HG03432 (cell line): ENCODE measurements around the gene NDST1.
A peak's percentile ranks its signal among the peaks of the same experiment; 100 is the strongest.
"Not testable (repeated sequence)": the region's sequence is repeated elsewhere in the genome, so short reads cannot be mapped to it uniquely, and the experiment has no call there.

ENCODE experiments used
- ATAC-seq: cut with Tn5 transposase; IDR thresholded peaks from one replicate; pipeline ENCODE4 v1.9.1; 2021; ENCODE audit warnings: mild to moderate bottlenecking, moderate library complexity; ENCODE audit not compliant: unreplicated experiment

NDST1 gene

DNA sequence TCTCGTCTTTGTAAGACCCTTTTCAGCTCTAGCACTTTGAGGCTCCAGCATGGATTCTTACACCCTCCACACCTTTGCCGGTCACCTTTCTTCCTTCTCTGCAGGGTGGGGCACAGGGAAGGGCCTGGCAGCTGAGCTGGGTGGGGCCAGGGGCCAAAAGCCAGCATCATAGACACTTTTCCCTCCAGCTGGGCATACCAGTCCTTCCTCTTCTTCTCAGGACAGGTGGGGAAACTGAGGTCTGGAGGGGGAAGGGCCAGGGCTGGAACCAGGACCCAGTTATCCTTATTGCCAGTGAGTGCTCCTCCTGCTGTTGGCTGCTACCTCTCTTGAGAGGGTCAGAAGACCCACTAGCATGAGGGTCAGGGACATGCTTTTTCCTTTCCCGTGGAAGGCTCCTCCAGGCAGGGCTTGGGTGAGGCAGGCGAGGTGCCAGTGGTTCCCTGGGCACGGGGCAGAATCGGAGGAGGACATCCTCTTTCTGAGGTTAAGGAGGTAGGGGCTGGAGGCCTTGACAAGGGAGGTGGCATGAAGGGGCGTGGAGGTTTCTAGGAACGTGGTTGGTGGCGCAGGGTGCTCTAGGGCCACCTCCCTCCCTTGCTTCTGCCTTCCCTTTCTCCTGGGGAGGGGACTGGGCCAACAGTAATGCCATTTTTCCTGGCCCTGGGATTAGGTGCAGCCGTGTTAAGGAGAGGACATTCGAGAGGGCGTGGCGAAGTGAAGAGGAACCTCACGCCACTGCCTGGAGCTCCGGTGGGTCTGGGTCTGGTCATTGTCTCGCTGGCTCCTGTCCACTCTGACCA is at the start of gene NDST1:
TSS of gene NDST1 (plus strand) at position 658 of the 803 bp plus-strand sequence. CDS start 13,124 bp downstream, outside the sequence.
- no peak for ATAC-seq

DNA sequence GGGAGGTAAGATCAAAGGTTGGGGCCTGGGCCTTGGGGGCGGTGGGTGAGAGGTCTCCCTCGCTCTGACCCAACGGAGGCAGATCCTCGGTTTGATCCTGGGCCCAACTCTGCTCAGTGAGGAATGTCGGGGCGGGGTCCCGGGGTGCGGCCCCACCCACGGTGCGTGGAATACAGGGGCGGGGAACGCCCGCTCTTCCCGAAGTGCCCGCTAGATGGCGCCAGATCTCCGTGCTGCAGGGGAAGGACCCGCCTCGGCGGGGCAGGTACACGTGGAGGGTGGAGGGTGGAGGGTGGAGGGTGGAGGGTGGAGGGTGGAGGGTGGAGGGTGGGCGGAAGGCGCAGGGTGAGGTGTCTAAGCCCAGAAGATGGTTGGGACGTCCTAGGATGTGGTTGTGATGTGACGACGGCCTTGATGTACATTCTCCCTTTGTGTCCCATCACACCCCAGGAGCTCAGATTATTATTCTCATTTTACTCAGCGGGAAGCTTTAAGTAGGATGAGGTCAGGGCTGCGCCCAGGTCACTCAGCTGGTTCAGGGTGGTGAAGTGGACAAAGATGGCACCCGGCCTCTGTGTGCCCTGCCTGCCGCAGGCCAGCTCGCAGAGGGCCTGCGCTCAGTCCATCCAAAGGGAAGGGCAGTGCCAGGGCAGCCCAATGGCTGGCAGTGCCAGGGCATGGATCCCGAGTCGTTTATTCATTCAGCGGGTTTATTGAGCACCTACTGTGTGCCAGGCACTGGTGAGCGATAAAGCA is 49.0 kb upstream of the NDST1 start:
- ATAC-seq, result peak; percentile 80

DNA sequence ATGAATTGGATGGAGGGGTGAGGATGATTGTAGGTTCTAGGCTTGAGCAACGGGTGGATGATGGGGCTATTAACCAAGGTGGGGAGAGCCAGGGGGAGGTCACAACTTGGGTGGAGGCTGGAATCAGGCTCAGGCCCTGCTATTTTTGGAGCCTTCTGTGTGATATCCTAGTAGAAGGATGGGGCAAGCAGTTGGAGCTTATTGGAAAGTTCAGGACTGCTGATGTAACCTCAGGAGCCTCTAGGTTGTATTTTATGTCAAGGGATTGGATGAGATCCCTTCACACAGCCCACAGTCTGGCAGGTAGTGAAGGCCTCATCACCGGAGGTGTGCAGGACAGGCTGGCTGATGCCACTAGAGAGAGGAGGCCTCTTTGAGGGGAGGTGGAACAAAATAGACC is 47.1 kb upstream of the NDST1 start:
- ATAC-seq, result no peak

- ATAC-seq, result peak; percentile 79
Measured at GRCh38 chr5:150461231-150461630, 46.7 kb upstream of the NDST1 start.

DNA sequence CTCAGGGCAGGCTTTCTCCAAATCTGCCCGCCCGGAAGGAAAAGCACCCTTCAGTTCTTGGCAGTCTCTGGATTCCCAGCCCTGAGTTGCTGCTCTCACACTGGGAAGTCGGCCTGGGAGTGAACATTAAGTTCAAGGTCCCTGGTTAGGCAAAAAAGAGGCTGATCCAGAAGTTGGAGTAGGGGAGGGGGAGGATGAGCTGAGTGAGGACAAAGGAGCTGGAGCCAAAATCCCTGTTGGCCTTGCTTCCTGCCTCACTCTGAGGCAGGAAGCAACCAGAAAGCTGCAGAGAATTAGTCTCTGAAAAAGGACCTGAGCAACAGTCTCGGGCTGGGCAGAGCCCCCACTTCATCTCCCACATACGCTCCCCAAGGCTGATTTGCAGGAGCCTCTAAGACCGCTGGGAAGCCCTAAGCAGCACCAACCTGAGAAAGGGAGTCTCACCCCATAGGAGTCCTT is 43.3 kb upstream of the NDST1 start:
- ATAC-seq, result no peak

- ATAC-seq, result no peak
Measured at GRCh38 chr5:150465927-150466326, 42.0 kb upstream of the NDST1 start.

GRCh38 chr5:150468206-150468605 is 39.7 kb upstream of the NDST1 start:
- no peak for ATAC-seq

DNA sequence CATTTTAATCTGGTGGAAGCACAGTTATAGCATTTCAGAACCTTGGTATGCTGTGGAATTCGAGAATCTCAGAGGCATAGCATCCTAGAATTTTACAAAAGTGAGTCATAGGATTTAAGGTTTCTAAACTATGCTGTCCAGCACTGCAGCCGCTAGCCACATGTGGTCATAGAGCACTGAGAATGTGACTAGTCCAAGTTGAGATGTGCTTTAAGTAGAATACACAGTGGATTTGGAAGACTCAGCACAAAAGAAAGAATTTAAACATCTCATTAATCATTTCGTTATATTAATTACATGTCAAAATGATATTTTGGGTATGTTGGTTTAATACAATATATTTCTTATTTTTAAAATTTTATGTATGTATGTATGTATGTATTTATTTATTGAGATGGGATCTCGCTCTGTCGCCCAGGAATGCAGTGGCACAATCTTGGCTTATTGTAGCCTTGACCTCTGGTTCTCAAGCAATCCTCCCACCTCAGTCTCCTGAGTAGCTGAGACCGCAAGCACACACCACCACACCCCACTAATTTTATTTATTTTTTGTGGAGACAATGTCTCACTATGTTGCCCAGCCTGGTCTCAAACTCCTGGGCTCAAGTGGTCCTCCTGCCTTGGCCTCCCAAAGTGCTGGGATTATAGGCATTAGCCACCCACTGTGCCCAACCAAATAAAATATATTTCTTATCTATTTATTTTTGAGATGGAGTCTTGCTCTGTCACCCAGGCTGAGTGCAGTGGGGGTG is 38.0 kb upstream of the NDST1 start:
- no peak for ATAC-seq

DNA sequence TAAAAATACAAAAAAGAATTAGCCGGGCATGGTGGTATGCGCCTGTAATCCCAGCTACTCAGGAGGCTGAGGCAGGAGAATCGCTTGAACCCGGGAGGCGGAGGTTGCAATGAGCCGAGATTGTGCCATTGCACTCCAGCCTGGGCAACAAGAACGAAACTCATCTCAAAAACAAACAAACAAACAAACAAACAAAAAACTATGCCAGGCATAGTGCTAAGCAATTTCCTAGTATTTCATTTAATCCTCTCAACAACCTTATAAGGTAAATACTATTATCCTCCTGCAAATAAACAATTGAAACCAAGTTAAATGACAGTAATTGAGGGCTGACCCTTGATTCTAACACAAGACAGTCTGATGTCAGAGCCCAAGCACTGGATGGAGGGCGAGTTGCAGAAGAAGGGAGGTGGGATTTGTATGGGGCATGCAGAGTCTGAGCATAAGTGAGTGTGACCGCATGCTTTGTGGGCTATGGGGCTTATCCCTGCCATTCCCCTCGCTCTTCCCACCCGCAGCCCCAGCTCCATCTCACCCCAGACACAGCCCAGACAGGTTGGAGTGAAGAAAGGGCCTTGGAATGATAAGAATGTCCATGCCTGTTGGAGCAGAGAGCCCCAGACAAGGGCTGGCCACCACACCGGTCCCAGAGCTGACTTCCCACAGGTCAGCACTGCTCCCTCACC is 34.1 kb upstream of the NDST1 start:
- no peak for ATAC-seq

GRCh38 chr5:150476568-150476967 is 31.4 kb upstream of the NDST1 start:
- ATAC-seq, result not testable (repeated sequence)

GRCh38 chr5:150479416-150479815 is 28.5 kb upstream of the NDST1 start:
- ATAC-seq, result no peak

DNA sequence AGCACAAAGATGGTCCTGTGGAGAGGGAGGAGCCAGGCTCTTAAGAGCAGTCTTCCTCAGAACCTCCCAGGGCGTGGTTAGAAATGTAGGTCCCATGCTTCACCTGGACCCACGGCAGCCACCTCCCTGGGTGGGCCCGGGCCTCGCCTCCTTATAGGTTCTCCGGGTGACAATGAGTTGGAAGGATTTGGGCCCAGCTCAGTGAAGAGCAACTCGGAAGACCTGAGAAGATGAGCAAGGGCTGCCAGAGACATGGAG is 26.3 kb upstream of the NDST1 start:
- no peak for ATAC-seq

DNA sequence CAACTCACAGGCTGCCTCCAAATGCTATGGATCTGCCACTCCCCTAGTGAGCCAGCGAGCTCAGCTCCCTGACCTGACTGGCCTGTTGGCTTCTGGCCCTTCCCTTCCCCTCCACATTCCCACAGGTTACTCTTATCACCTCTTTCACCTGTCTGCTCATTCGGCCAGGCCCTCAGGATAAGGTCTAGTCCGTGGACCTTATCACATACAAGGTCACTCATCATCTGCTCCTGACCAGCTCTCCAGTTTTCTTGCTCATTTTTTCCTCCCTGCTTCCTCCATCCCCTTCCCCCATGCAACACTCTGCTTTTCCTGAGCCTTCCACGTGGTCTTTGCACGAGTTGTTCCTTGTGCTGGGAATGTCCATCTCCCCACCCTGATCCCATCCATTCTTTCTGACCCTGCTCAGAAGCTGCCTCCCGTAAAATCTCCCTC is 25.9 kb upstream of the NDST1 start:
- ATAC-seq, result no peak

- no peak for ATAC-seq
Measured at GRCh38 chr5:150484964-150485692, 22.8 kb upstream of the NDST1 start.

DNA sequence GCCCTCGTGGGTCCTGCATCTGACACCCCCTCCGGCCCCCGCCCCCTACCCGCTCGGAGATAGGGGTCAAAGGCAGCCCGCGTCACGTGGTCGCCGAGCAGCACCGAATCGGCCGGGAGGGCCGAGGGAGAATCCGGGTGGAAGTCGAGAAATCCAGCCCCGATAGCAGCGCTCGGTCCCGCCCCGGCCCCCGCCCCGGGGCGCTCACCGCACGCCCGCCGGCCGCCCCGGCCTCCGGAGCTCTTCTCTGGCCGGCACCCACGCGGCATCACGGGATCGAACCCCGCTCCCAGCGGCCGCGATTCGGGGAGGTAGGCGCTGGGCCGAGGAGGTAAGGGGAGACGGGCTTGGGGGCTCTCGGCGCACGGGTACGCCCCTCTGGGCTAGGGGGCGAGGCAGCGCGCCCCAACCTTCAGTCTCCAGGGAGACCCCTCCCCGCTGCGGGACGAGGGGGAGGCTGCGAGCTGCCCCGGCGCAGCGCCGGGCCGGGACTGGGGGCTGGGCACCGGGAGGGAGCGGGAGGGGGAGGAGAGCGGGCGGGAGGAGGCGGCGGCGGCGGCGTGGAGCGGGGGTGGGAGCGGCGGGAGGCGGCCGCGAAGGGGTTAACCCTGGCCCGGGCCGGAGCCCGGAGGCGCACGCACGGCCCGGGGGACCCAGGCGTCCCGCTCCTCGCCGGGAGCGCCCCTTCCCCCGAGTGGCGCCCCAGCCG is 22.1 kb upstream of the NDST1 start:
- peak; percentile 25 for ATAC-seq

- peak; percentile 29 for ATAC-seq
Measured at GRCh38 chr5:150486402-150487198, 21.3 kb upstream of the NDST1 start.

DNA sequence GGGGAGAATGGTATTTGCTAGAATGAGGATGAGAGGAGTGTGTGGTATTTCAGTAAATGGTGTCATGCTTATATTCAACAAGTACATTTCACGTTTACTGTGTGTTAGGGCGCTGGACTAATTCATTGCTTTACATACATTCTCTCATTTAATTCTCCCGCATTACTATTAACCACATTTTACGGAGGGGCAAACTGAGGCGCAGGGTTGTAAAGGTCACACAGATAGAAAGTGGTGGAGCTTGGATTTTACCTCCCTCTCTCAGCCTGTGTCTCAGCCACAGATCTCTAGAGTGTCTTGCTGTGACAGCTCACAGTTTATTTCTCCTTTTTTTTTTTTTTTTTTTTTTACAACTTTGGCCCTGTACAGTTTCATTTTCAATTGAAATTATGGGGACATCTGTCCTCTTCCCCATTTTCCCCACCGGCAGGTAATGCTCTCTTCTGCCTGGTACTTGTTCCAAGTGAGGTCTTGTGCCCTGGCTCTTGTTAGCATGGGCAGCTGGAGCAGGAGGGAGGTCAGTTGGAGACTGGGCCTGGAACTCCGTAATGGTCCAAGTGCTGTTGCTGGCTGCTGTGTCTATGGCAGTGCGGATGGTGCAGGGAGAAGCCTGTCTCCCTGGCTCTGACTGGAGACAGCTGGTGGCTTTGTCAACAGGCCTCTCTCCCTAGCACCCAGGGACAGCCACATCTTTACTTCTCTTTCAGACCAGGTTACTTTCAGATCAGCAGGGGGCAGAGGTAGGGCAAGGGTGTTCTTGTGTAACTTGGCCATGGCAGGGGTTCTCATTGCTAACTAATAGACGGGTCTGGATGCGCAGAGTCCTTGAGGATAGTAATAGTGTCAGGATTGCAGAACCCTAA is 20.5 kb upstream of the NDST1 start:
- ATAC-seq, result no peak
